Loucy (cell line): ENCODE data around the gene SEMA5A.

ENCODE experiments used
- H2AFZ ChIP-seq: fragments of 200-600 bp; sonication (generic); 2 replicates; pipeline ENCODE4 v1.6.0; 2016; ENCODE audit warnings: antibody characterized with exemption, mild to moderate bottlenecking, low read length, moderate library complexity
- H3F3A ChIP-seq: fragments of 200-600 bp; 2 replicates; pipeline ENCODE4 v1.6.0; 2016; ENCODE audit warnings: antibody characterized with exemption, low read depth, mild to moderate bottlenecking
- H3K27me3 ChIP-seq: fragments of 200-600 bp; sonication (generic); 2 replicates; pipeline ENCODE4 v1.6.1; 2014; ENCODE audit warnings: low read length, mild to moderate bottlenecking; ENCODE audit not compliant: insufficient read depth, poor library complexity, severe bottlenecking
- H3K36me3 ChIP-seq: fragments of 200-600 bp; sonication (generic); 2 replicates; pipeline ENCODE4 v1.6.1; 2016; ENCODE audit warnings: low read length; ENCODE audit not compliant: insufficient read depth
- H3K4me1 ChIP-seq: fragments of 200-600 bp; sonication (generic); 2 replicates; pipeline ENCODE4 v1.5.1; 2014; ENCODE audit warnings: low read length, mild to moderate bottlenecking; ENCODE audit not compliant: insufficient read depth, poor library complexity, severe bottlenecking
- H3K4me2 ChIP-seq: fragments of 200-600 bp; sonication (generic); 2 replicates; pipeline ENCODE4 v1.6.0; 2014; ENCODE audit warnings: antibody characterized with exemption, low read length, low read depth, mild to moderate bottlenecking; ENCODE audit not compliant: poor library complexity, severe bottlenecking
- H3K4me3 ChIP-seq: fragments of 200-600 bp; sonication (generic); 2 replicates; pipeline ENCODE4 v1.5.1; 2014; ENCODE audit warnings: low read length, mild to moderate bottlenecking, mixed read lengths; ENCODE audit not compliant: poor library complexity, severe bottlenecking
- H3K79me2 ChIP-seq: fragments of 200-600 bp; sonication (generic); 2 replicates; pipeline ENCODE4 v1.6.1; 2014; ENCODE audit warnings: low read length; ENCODE audit not compliant: insufficient read depth
- H3K9ac ChIP-seq: fragments of 200-600 bp; sonication (generic); 2 replicates; pipeline ENCODE4 v1.6.0; 2014; ENCODE audit warnings: mild to moderate bottlenecking, low read depth, low read length, moderate library complexity; ENCODE audit not compliant: poor library complexity, severe bottlenecking
- H3K9me2 ChIP-seq: fragments of 200-600 bp; sonication (generic); replicated peaks from 2 replicates; pipeline ENCODE4 v1.6.1; 2016; ENCODE audit warnings: low read depth, low read length, mixed read lengths
- H3K9me3 ChIP-seq: fragments of 200-600 bp; sonication (generic); 2 replicates; pipeline ENCODE4 v1.6.1; 2014; ENCODE audit warnings: mild to moderate bottlenecking, antibody characterized with exemption, low read length, low read depth; ENCODE audit not compliant: insufficient read depth
- H4K20me1 ChIP-seq: fragments of 200-600 bp; sonication (generic); 2 replicates; pipeline ENCODE4 v1.6.0; 2014; ENCODE audit warnings: antibody characterized with exemption, low read length, mild to moderate bottlenecking; ENCODE audit not compliant: insufficient read depth, poor library complexity, severe bottlenecking
- CTCF ChIP-seq: fragments of 200-600 bp; sonication (generic); conservative IDR thresholded peaks from 2 replicates; pipeline ENCODE4 v1.5.1; 2014; ENCODE audit warnings: mild to moderate bottlenecking, antibody characterized with exemption, low read length
- EZH2phosphoT487 ChIP-seq: fragments of 200-600 bp; IDR thresholded peaks from 2 replicates; pipeline ENCODE4 v1.6.1; 2018; ENCODE audit warnings: antibody characterized with exemption, mild to moderate bottlenecking, moderate library complexity, borderline replicate concordance

The SEMA5A gene

GRCh38 chr5:9046756-9047481, 499.0 kb downstream of the SEMA5A start:
- Histone ChIP-seq H4K20me1 (no peaks in the 10 kb centered on the region), H3K9me2 (no peaks in the 10 kb centered on the region), H3K36me3 (no peaks in the 10 kb centered on the region), H3K27me3 (no peaks in the 10 kb centered on the region), H3K79me2 (no peaks in the 10 kb centered on the region), H3K9me3 (no peaks in the 10 kb centered on the region), H2AFZ (no peak overlapping the region), H3K9ac (no peak overlapping the region), H3K4me1 (no peaks in the 10 kb centered on the region), H3F3A (no peaks in the 10 kb centered on the region), H3K4me2 (no peak overlapping the region), H3K4me3 (no peak overlapping the region)
- no peak for TF ChIP-seq CTCF

- no peak overlapping the region for H3K4me3 ChIP-seq
- H3K27me3 ChIP-seq = no peaks in the 10 kb centered on the region
- no peaks in the 10 kb centered on the region for H3K9me3 ChIP-seq
- no peaks in the 10 kb centered on the region for H3K4me1 ChIP-seq
- H3K4me2 ChIP-seq = no peak overlapping the region
- TF ChIP-seq EZH2phosphoT487 = no peak
- TF ChIP-seq CTCF = no peak
- H3K79me2 ChIP-seq = no peaks in the 10 kb centered on the region
- H3F3A ChIP-seq = no peaks in the 10 kb centered on the region
- no peaks in the 10 kb centered on the region for H3K36me3 ChIP-seq
- no peak overlapping the region for H3K9ac ChIP-seq
- no peaks in the 10 kb centered on the region for H4K20me1 ChIP-seq
- no peak overlapping the region for H2AFZ ChIP-seq
- H3K9me2 ChIP-seq = no peaks in the 10 kb centered on the region
Observed at GRCh38 chr5:9045946-9046345, 499.9 kb downstream of the SEMA5A start.

GRCh38 chr5:9042241-9042640, 503.6 kb downstream of the SEMA5A start:
- Histone ChIP-seq H3K9me2 (no peaks in the 10 kb centered on the region), H3K36me3 (no peaks in the 10 kb centered on the region), H4K20me1 (no peaks in the 10 kb centered on the region), H3K79me2 (no peaks in the 10 kb centered on the region), H3K4me2 (no peak overlapping the region), H3K4me3 (no peak overlapping the region), H3K9me3 (no peaks in the 10 kb centered on the region), H2AFZ (no peak overlapping the region), H3K4me1 (no peaks in the 10 kb centered on the region), H3K27me3 (no peaks in the 10 kb centered on the region), H3F3A (no peaks in the 10 kb centered on the region), H3K9ac (no peak overlapping the region)
- no peak for TF ChIP-seq CTCF
- no peak for TF ChIP-seq EZH2phosphoT487
